ENCODE measurements around the gene TLX3. TPM values are rescaled to one million over a fixed set of nuclear protein-coding genes. Genes with fewer than 3 reads are reported as not detected.

Gene TLX3
- total RNA-seq, 4 donors from 2014 or later, result not detected

GRCh38 chr5:171271798-171272197 is 37.2 kb upstream of the TLX3 start:
- WGBS, result 100% methylated on average over 3 of the region's 3 CpGs
- Histone ChIP-seq H3K4me1 (no peaks in the 10 kb centered on the region), H3K9me3 (no peaks in the 10 kb centered on the region), H3K36me3 (no peaks in the 10 kb centered on the region), H3K27ac (replicated peaks in 1 of 4) (no peak overlapping the region), H3K27me3 (no peaks in the 10 kb centered on the region), H3K4me3 (no peak overlapping the region)
- intact Hi-C loops (cut with DNase I), result no loop called here
- TF ChIP-seq EP300 (IDR thresholded peaks at IDR 0.05), result no peak
- TF ChIP-seq, protein P1, sequence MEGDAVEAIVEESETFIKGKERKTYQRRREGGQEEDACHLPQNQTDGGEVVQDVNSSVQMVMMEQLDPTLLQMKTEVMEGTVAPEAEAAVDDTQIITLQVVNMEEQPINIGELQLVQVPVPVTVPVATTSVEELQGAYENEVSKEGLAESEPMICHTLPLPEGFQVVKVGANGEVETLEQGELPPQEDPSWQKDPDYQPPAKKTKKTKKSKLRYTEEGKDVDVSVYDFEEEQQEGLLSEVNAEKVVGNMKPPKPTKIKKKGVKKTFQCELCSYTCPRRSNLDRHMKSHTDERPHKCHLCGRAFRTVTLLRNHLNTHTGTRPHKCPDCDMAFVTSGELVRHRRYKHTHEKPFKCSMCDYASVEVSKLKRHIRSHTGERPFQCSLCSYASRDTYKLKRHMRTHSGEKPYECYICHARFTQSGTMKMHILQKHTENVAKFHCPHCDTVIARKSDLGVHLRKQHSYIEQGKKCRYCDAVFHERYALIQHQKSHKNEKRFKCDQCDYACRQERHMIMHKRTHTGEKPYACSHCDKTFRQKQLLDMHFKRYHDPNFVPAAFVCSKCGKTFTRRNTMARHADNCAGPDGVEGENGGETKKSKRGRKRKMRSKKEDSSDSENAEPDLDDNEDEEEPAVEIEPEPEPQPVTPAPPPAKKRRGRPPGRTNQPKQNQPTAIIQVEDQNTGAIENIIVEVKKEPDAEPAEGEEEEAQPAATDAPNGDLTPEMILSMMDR (IDR thresholded peaks at IDR 0.05), result no peak
- TF ChIP-seq POLR2A (IDR thresholded peaks at IDR 0.05; ENCODE audit: low read depth), result no peak
- TF ChIP-seq POLR2AphosphoS5 (IDR thresholded peaks at IDR 0.05), result no peak
- no peak for DNase-seq (ENCODE audit: extremely low spot score)

GRCh38 chr5:171272996-171273970 is 35.8 kb upstream of the TLX3 start:
- TF ChIP-seq, protein P1 (IDR thresholded peaks at IDR 0.05), result peak in 1 of 3 experiments; percentile 16
- no peak for TF ChIP-seq EP300 (IDR thresholded peaks at IDR 0.05)
- 79% methylated on average over 2 of the region's 2 CpGs for WGBS
- intact Hi-C loops (cut with DNase I), result no loop called here

GRCh38 chr5:171275841-171276544 is 33.1 kb upstream of the TLX3 start:
- no peak for TF ChIP-seq POLR2AphosphoS5 (IDR thresholded peaks at IDR 0.05)
- TF ChIP-seq EP300 (IDR thresholded peaks at IDR 0.05), result no peak
- no peak for TF ChIP-seq POLR2A (IDR thresholded peaks at IDR 0.05; ENCODE audit: low read depth)
- TF ChIP-seq, protein P1 (IDR thresholded peaks at IDR 0.05), result no peak
- intact Hi-C loops (cut with DNase I), result no loop called here
- Histone ChIP-seq H3K4me1 (no peaks in the 10 kb centered on the region), H3K9me3 (no peaks in the 10 kb centered on the region), H3K36me3 (no peaks in the 10 kb centered on the region), H3K27me3 (no peaks in the 10 kb centered on the region), H3K4me3 (no peak overlapping the region), H3K27ac (replicated peaks in 1 of 4) (no peak overlapping the region)
- DNase-seq (ENCODE audit: extremely low spot score), result no peak
- 79% methylated on average over 5 of the region's 5 CpGs for WGBS

More at GRCh38 chr5:171272996-171273970, 35.8 kb upstream of the TLX3 start:
- H3K9me3 ChIP-seq, result no peaks in the 10 kb centered on the region
- DNase-seq (ENCODE audit: extremely low spot score), result no peak
- H3K4me3 ChIP-seq, result no peak overlapping the region
- H3K27ac ChIP-seq (replicated peaks in 1 of 4), result no peak overlapping the region
- no peaks in the 10 kb centered on the region for H3K27me3 ChIP-seq
- H3K36me3 ChIP-seq, result no peaks in the 10 kb centered on the region
- H3K4me1 ChIP-seq, result no peaks in the 10 kb centered on the region

- WGBS, result 90% methylated on average over 7 of the region's 7 CpGs
- no peak for TF ChIP-seq POLR2AphosphoS5 (IDR thresholded peaks at IDR 0.05)
- TF ChIP-seq POLR2A (IDR thresholded peaks at IDR 0.05; ENCODE audit: low read depth), result no peak
- TF ChIP-seq, protein P1 (IDR thresholded peaks at IDR 0.05), result no peak
- TF ChIP-seq EP300 (IDR thresholded peaks at IDR 0.05), result no peak
- intact Hi-C loops (cut with DNase I), result no loop called here
- Histone ChIP-seq H3K27me3 (no peaks in the 10 kb centered on the region), H3K9me3 (no peaks in the 10 kb centered on the region), H3K4me1 (no peaks in the 10 kb centered on the region), H3K36me3 (no peaks in the 10 kb centered on the region), H3K4me3 (no peak overlapping the region), H3K27ac (replicated peaks in 1 of 4) (no peak overlapping the region)
- DNase-seq (ENCODE audit: extremely low spot score), result peak; percentile 24
Observed at GRCh38 chr5:171283753-171284152, 25.3 kb upstream of the TLX3 start.

All from esophagus muscularis mucosa (tissue), 4 donors.